ENCODE measurements around the gene ELF5.

- TF ChIP-seq POLR2A (IDR thresholded peaks at IDR 0.05) = no peak
- TF ChIP-seq CTCF (IDR thresholded peaks at IDR 0.05) = no peak
Measured at GRCh38 chr11:34478845-34479663, 34.5 kb downstream of the ELF5 start.

All from transverse colon (tissue), 3 donors.